Lung (tissue), 12 donors: ENCODE data around the gene ZDHHC1. TPM values are rescaled to one million over a fixed set of nuclear protein-coding genes. Genes with fewer than 3 reads are reported as not detected.

Experiments
- ATAC-seq: fragments of 200-7000 bp; cut with Tn5 transposase; one replicate; pipeline ENCODE4 v1.9.1; 2020; ENCODE audit warnings: moderate number of reproducible peaks; ENCODE audit not compliant: insufficient read depth, low FRiP score
- DNase-seq, 3 donors: peaks; one replicate each; pipeline ENCODE4 v3.0.0-alpha.2; 2013 to 2017
- H3K27ac ChIP-seq, 2 donors: one replicate each; pipeline ENCODE4 v1.5.1; 2013; ENCODE audit warnings: mild to moderate bottlenecking in 2 of 2, moderate library complexity in 2 of 2, control low read depth in 1 of 2, inconsistent platforms in 1 of 2, low read depth in 1 of 2, low read length in 1 of 2
- H3K27me3 ChIP-seq, 3 donors: one replicate each; pipeline ENCODE4 v1.5.1; 2013; ENCODE audit warnings: low read length in 2 of 3; ENCODE audit not compliant: control insufficient read depth in 3 of 3, insufficient read depth in 3 of 3
- H3K36me3 ChIP-seq, 4 donors: one replicate each; pipeline ENCODE4 v1.5.1; 2013; ENCODE audit warnings: low read length in 4 of 4, mild to moderate bottlenecking in 1 of 4, moderate library complexity in 1 of 4; ENCODE audit not compliant: control insufficient read depth in 4 of 4, insufficient read depth in 4 of 4
- H3K4me1 ChIP-seq, 5 donors: one replicate each; pipeline ENCODE4 v1.5.1; 2013; ENCODE audit warnings: low read length in 5 of 5, mild to moderate bottlenecking in 2 of 5, moderate library complexity in 1 of 5; ENCODE audit not compliant: control insufficient read depth in 5 of 5, insufficient read depth in 5 of 5
- H3K4me3 ChIP-seq: one replicate; pipeline ENCODE4 v1.5.1; 2013; ENCODE audit warnings: mild to moderate bottlenecking, control low read depth, moderate library complexity
- H3K9ac ChIP-seq, 2 donors: one replicate each; pipeline ENCODE4 v1.5.1; 2013; ENCODE audit warnings: low read length in 2 of 2, control low read depth in 1 of 2; ENCODE audit not compliant: insufficient read depth in 1 of 2
- H3K9me3 ChIP-seq, 4 donors: one replicate each; pipeline ENCODE4 v1.5.1; 2013; ENCODE audit warnings: low read length in 3 of 4, mild to moderate bottlenecking in 1 of 4, moderate library complexity in 1 of 4; ENCODE audit not compliant: control insufficient read depth in 4 of 4, insufficient read depth in 3 of 4
- CTCF ChIP-seq: IDR thresholded peaks from 2 replicates; pipeline ENCODE4 v1.5.1; 2012; ENCODE audit warnings: mild to moderate bottlenecking; ENCODE audit errors: control extremely low read depth, extremely low read depth
- WGBS, 2 donors: extraction: QIAGEN DNeasy Blood & Tissue Kit; methylation state at CpG; one replicate each; pipeline ENCODE4 v1.1.7; 2013; 5-methylcytosine and 5-hydroxymethylcytosine counted together
- polyA plus RNA-seq, 2 donors: library from polyadenylated mRNA; stranded (reverse); fragments of 200-250 nt; gene quantifications; one replicate each; pipeline ENCODE4 v1.2.1, GENCODE V29; 2013
- total RNA-seq, 2 donors: library from RNA; depleted of rRNA in 1 of 2; stranded (reverse); fragments of >200 nt in 1 of 2; gene quantifications; one replicate each; pipeline ENCODE4 v1.2.1, GENCODE V29; 2014 to 2021
- donor health status: control.
- donor health status: control.
- donor health status: Bipolar disorder and iron deficiency.
- donor health status: healthy.
- donor health status: DM: yes; HTN: yes; CAD: no.

ZDHHC1 gene
- total and polyA plus RNA-seq, 4 donors, result 10.9 to 31.8 (median 21.2) TPM

GRCh38 chr16:67428146-67428731 is 12.0 kb upstream of the ZDHHC1 start:
- Histone ChIP-seq H3K27me3 (peaks cover 0 to 10% (median 9%) of the 10 kb centered on the region in 3 donors), H3K4me1 (peaks cover 0 to 33% (median 8%) of the 10 kb centered on the region in 5 donors), H3K9ac (no peak overlapping the region), H3K27ac (no peak overlapping the region), H3K9me3 (no peaks in the 10 kb centered on the region), H3K36me3 (no peaks in the 10 kb centered on the region), H3K4me3 (no peak overlapping the region)
- ATAC-seq (peak; percentile 27), DNase-seq (peak; percentile 78 to 82 (median 82))
- peak; percentile 67 for TF ChIP-seq CTCF
- 20 to 30% methylated on average over 11 of the region's 11 CpGs for WGBS, 2 donors

GRCh38 chr16:67426950-67427349 is 10.7 kb upstream of the ZDHHC1 start:
- H3K27ac ChIP-seq, result no peak overlapping the region
- no peak overlapping the region for H3K9ac ChIP-seq
- no peak overlapping the region for H3K4me3 ChIP-seq
- H3K4me1 ChIP-seq, result peaks cover 0 to 34% (median 8%) of the 10 kb centered on the region in 5 donors
- no peak for TF ChIP-seq CTCF
- H3K9me3 ChIP-seq, result no peaks in the 10 kb centered on the region
- H3K27me3 ChIP-seq, result peaks cover 0 to 10% (median 9%) of the 10 kb centered on the region in 3 donors
- ATAC-seq (no peak), DNase-seq (no peak)
- H3K36me3 ChIP-seq, result no peaks in the 10 kb centered on the region
- 75 to 86% methylated on average over 7 of the region's 7 CpGs for WGBS, 2 donors

- Histone ChIP-seq H3K4me1 (peaks cover 0 to 27% (median 5%) of the 10 kb centered on the region in 5 donors), H3K36me3 (no peaks in the 10 kb centered on the region), H3K4me3 (no peak overlapping the region), H3K9me3 (no peaks in the 10 kb centered on the region), H3K9ac (no peak overlapping the region), H3K27ac (no peak overlapping the region), H3K27me3 (peaks cover 0 to 10% (median 9%) of the 10 kb centered on the region in 3 donors)
- TF ChIP-seq CTCF, result no peak
- 90 to 91% methylated on average over 7 of the region's 7 CpGs for WGBS, 2 donors
- DNase-seq (no peak), ATAC-seq (no peak)
These were observed 9.7 kb upstream of the ZDHHC1 start for GRCh38 chr16:67426022-67426421.

- Histone ChIP-seq H3K27ac (no peak overlapping the region), H3K36me3 (no peaks in the 10 kb centered on the region), H3K4me1 (peaks cover 0 to 27% (median 4%) of the 10 kb centered on the region in 5 donors), H3K9me3 (no peaks in the 10 kb centered on the region), H3K27me3 (peaks cover 0 to 10% (median 9%) of the 10 kb centered on the region in 3 donors), H3K4me3 (no peak overlapping the region), H3K9ac (no peak overlapping the region)
- DNase-seq (no peak), ATAC-seq (no peak)
- 85 to 91% methylated on average over 4 of the region's 4 CpGs for WGBS, 2 donors
- TF ChIP-seq CTCF, result no peak
These were observed 9.3 kb upstream of the ZDHHC1 start for GRCh38 chr16:67425580-67425979.
